AG04450 (cell line): ENCODE results near the gene TMIGD3. TPM values are rescaled to one million over a fixed set of nuclear protein-coding genes. Genes with fewer than 3 reads are reported as not detected.
A peak's percentile ranks its signal among the peaks of the same experiment; 100 is the strongest.

Experiments used
- CTCF ChIA-PET: fragments of 300-600, 350-600 bp; formaldehyde crosslinking; extraction: SDS; loops from one replicate; lab custom pipeline; 2022; ENCODE audit warnings: antibody characterized with exemption, inconsistent platforms; lab: Charles Lee
- POLR2A ChIA-PET: fragments of 350-600 bp; formaldehyde crosslinking; extraction: SDS; loops from one replicate; lab custom pipeline; 2021; ENCODE audit warnings: antibody characterized with exemption, inconsistent platforms; lab: Yijun Ruan, JAX
- DNase-seq: peaks from one replicate; pipeline ENCODE4 v3.0.0-alpha.2; 2011; ENCODE audit warnings: low read depth, low spot score
- H3K27ac ChIP-seq: one replicate; pipeline ENCODE4 v1.5.1; 2012; ENCODE audit warnings: low read depth, low read length, control low read depth
- H3K27me3 ChIP-seq: one replicate; pipeline ENCODE4 v1.6.0; 2012; ENCODE audit warnings: low read length; ENCODE audit not compliant: control insufficient read depth, insufficient read depth
- H3K4me3 ChIP-seq: 2 replicates; pipeline ENCODE4 v1.5.1; 2011; ENCODE audit warnings: mild to moderate bottlenecking, low read depth, low read length, control low read depth
- H3K9me3 ChIP-seq: 2 replicates; pipeline ENCODE4 v1.5.1; 2012; ENCODE audit warnings: low read length; ENCODE audit not compliant: control insufficient read depth, insufficient read depth
- polyA plus RNA-seq: library from polyadenylated mRNA; depleted of rRNA; stranded (reverse); fragments of >200 nt; gene quantifications from 2 replicates; pipeline ENCODE4 v1.2.3, GENCODE V29; 2011
- TF ChIP-seq, protein P1 (sequence below): IDR thresholded peaks from 2 replicates; pipeline ENCODE4 v1.5.1; 2011; ENCODE audit warnings: low read depth, low read length, control low read depth, inconsistent platforms

The TMIGD3 gene
- polyA plus RNA-seq, 1 experiment = not detected

- Histone ChIP-seq H3K4me3 (peak within 1 kb of the TSS; percentile 88), H3K27me3 (no peaks in the 10 kb centered on the region), H3K9me3 (peaks cover 3% of the 10 kb centered on the region; the same call in 1 of the 2 replicates), H3K27ac (peak within 1 kb of the TSS; percentile 53)
- DNase-seq = peak; percentile 98
- POLR2A ChIA-PET = interaction anchor here (0.5 to 1.0 kb wide), 7 partner anchors 24 to 698 kb away, joined by 3 to 8 read pairs (median 3); no protein-coding TSS in a partner anchor
- CTCF ChIA-PET = interaction anchor here (0.6 to 1.2 kb wide), 3 partner anchors 33 to 83 kb away, joined by 3 to 5 read pairs (median 3); no protein-coding TSS in a partner anchor
- TF ChIP-seq, protein P1, sequence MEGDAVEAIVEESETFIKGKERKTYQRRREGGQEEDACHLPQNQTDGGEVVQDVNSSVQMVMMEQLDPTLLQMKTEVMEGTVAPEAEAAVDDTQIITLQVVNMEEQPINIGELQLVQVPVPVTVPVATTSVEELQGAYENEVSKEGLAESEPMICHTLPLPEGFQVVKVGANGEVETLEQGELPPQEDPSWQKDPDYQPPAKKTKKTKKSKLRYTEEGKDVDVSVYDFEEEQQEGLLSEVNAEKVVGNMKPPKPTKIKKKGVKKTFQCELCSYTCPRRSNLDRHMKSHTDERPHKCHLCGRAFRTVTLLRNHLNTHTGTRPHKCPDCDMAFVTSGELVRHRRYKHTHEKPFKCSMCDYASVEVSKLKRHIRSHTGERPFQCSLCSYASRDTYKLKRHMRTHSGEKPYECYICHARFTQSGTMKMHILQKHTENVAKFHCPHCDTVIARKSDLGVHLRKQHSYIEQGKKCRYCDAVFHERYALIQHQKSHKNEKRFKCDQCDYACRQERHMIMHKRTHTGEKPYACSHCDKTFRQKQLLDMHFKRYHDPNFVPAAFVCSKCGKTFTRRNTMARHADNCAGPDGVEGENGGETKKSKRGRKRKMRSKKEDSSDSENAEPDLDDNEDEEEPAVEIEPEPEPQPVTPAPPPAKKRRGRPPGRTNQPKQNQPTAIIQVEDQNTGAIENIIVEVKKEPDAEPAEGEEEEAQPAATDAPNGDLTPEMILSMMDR = no peak
Observed at GRCh38 chr1:111448918-111449702, 54.3 kb downstream of the TMIGD3 start, which contains the start of the genes ATP5PB and WDR77. Gene ATP5PB, plus strand, starts transcription at chr1:111449464. Its CDS starts 78 bp downstream, at chr1:111449542. Gene WDR77, minus strand, starts transcription at chr1:111449256. Its CDS starts 87 bp downstream, at chr1:111449169.

DNA sequence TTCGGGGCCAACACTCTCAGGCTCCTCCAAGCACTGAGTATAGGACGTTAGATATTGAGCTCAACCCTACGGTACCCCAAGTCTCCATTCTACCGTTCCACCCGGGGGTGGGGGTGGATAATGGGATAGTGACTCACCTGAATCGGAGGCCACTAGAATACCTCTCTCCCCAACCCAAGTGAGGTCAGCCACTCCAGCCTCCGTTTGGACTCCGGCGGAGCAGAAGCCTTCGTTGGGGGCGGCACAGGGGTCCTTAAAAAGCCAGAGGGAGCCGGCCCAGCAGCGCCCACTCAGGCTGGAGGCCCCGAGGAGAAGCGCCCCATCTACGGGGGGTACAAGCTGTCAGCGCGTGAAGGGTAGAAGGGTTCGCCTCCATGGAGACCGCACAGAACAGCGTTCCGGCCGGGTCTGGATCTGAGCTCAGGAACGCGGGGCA, 54.9 kb downstream of the TMIGD3 start:
- TF ChIP-seq, protein P1 = no peak
- Histone ChIP-seq H3K9me3 (peaks cover 3% of the 10 kb centered on the region; the same call in 1 of the 2 replicates), H3K4me3 (peak overlapping the region; percentile 88), H3K27me3 (no peaks in the 10 kb centered on the region), H3K27ac (peak overlapping the region; percentile 34)
- ChIA-PET CTCF (interaction anchor here (0.6 to 1.0 kb wide), 2 partner anchors 33 to 83 kb away, joined by 3 to 5 read pairs; no protein-coding TSS in a partner anchor), POLR2A (interaction anchor here (0.5 to 1.0 kb wide), 7 partner anchors 25 to 699 kb away, joined by 3 to 8 read pairs (median 3); no protein-coding TSS in a partner anchor)
- no peak for DNase-seq

DNA sequence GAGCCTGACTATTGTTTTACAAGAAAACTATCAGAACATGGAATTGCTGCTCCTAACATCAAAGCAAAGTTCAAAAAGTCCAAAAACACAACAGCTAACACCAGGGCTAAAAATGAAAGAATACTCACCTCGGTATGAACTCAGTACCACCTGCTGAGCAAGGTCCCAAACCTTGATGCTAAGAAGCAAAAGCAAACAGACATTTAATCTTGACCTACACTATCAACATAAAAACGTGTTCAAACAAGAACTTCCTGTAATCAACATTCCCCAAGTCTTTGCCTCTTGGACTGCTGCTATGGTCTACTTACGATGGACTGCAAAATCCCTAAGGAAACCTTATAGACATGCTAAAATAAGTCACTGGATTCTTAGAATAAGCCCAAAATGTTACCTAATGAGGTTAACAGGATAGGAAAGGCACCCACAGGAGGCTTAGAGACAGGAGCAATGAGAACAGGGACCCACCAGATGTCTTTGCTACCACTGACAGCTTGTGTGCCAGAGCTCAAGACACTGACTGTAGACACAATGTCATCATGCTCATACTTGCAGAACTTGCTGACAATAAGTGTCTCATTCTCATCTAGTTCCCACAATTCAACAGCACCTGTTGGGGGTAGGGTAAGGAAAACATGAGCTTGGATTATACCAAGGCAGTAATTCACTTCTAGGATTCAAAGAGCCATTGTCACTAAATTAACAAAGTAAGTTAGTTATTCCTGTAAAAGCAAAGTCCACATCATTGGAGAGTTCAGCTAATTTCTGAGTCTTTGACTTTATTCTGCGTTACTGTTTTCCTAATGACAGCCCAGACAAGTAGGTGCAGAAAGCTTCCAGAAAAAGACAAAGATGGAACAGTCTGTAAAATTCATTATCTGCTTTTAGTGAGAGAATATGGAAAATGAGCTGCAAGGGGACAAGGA, 56.2 kb downstream of the TMIGD3 start:
- Histone ChIP-seq H3K27ac (no peak overlapping the region), H3K27me3 (no peaks in the 10 kb centered on the region), H3K4me3 (peak overlapping the region; percentile 88), H3K9me3 (peaks cover 3% of the 10 kb centered on the region; the same call in 1 of the 2 replicates)
- CTCF ChIA-PET = no interaction called here
- POLR2A ChIA-PET = no interaction called here
- DNase-seq = no peak
- TF ChIP-seq, protein P1 = no peak

GRCh38 chr1:111446546-111446945, 56.9 kb downstream of the TMIGD3 start:
- H3K4me3 ChIP-seq = no peak overlapping the region
- peaks cover 3% of the 10 kb centered on the region; the same call in 1 of the 2 replicates for H3K9me3 ChIP-seq
- TF ChIP-seq, protein P1 = no peak
- no peak for DNase-seq
- no peaks in the 10 kb centered on the region for H3K27me3 ChIP-seq
- ChIA-PET POLR2A (no interaction called here), CTCF (no interaction called here)
- H3K27ac ChIP-seq = no peak overlapping the region
